A549 (cell line): ENCODE results near the gene ACTR2. TPM values are rescaled to one million over a fixed set of nuclear protein-coding genes. Genes with fewer than 3 reads are reported as not detected.

ENCODE experiments used
- ATAC-seq, 2 experiments: fragments of 200-7000 bp in 1 of 2; fragments of >200 bp in 1 of 2; cut with Nextera tagmentation in 1 of 2; cut with Tn5 transposase in 1 of 2; 3 replicates each; pipeline versions ENCODE4 v1.8.0 to v1.9.1; 2018 to 2020; ENCODE audit warnings: mild to moderate bottlenecking in 1 of 2, moderate library complexity in 1 of 2
- CTCF ChIA-PET: fragments of 300-600 bp; sonication (Branson Sonifier 250); formaldehyde crosslinking; extraction: SDS; loops from one replicate; lab custom pipeline; 2021; ENCODE audit warnings: antibody characterized with exemption, inconsistent platforms; lab: Yijun Ruan, JAX
- POLR2A ChIA-PET: fragments of 350-600 bp; formaldehyde crosslinking; extraction: SDS; loops from one replicate; lab custom pipeline; 2021; ENCODE audit warnings: antibody characterized with exemption, inconsistent platforms; lab: Yijun Ruan, JAX
- DNase-seq, 2 experiments: peaks; one replicate each; pipeline versions ENCODE4 v3.0.0 to v3.0.0-alpha.2; 2011 to 2016; ENCODE audit warnings: low read depth in 1 of 2, low spot score in 1 of 2
- FAIRE-seq: peaks from 2 replicates; lab custom pipeline; 2011; peaks lifted over from hg19 to GRCh38; lab: Jason Lieb, UNC
- H3K27ac ChIP-seq, 2 experiments: fragments of >200 bp; sonication (Bioruptor Twin); formaldehyde crosslinking; 3 replicates each; pipeline ENCODE4 v1.5.1; 2016 to 2017
- H3K4me1 ChIP-seq: fragments of >200 bp; sonication (Bioruptor Twin); formaldehyde crosslinking; 3 replicates; pipeline ENCODE4 v1.6.1; 2016
- H3K4me2 ChIP-seq: fragments of >200 bp; sonication (Bioruptor Twin); formaldehyde crosslinking; 3 replicates; pipeline ENCODE4 v1.6.1; 2016
- H3K4me3 ChIP-seq: fragments of >200 bp; sonication (Bioruptor Twin); formaldehyde crosslinking; 3 replicates; pipeline ENCODE4 v1.5.1; 2016
- H3K9me3 ChIP-seq: fragments of >200 bp; sonication (Bioruptor Twin); formaldehyde crosslinking; 3 replicates; pipeline ENCODE4 v1.6.1; 2016
- CEBPB ChIP-seq, 2 experiments: fragments of >200 bp in 1 of 2; sonication (Bioruptor Twin) in 1 of 2; formaldehyde crosslinking in 1 of 2; IDR thresholded peaks; 2 replicates each; pipeline ENCODE4 v1.6.1; 2012 to 2016
- EHF ChIP-seq: fragments of 250-450 bp; sonication (Bioruptor Pico); IDR thresholded peaks from 2 replicates; pipeline ENCODE4 v1.5.0; 2020; ENCODE audit warnings: mild to moderate bottlenecking
- EHMT2 ChIP-seq: fragments of 200-600 bp; sonication (generic); IDR thresholded peaks from 2 replicates; pipeline ENCODE4 v1.6.1; 2016; ENCODE audit warnings: antibody characterized with exemption, low read depth, mild to moderate bottlenecking, moderate library complexity
- ELK1 ChIP-seq: fragments of 150-350 bp; IDR thresholded peaks from 2 replicates; pipeline ENCODE4 v1.6.1; 2014; ENCODE audit warnings: low read depth, mild to moderate bottlenecking, low read length
- FOSL2 ChIP-seq, 2 experiments: fragments of 450-650 bp in 1 of 2; fragments of >200 bp in 1 of 2; sonication (Bioruptor Twin) in 1 of 2; formaldehyde crosslinking; IDR thresholded peaks; 2 replicates each; pipeline versions ENCODE4 v1.5.0 to v1.6.1; 2016 to 2020; ENCODE audit warnings: mild to moderate bottlenecking in 1 of 2, moderate library complexity in 1 of 2
- FOXS1 ChIP-seq: fragments of 250-450 bp; sonication (Bioruptor Pico); IDR thresholded peaks from 2 replicates; pipeline ENCODE4 v1.5.0; 2020; ENCODE audit warnings: mild to moderate bottlenecking, moderate library complexity
- HES2 ChIP-seq: fragments of >200 bp; sonication (Bioruptor Twin); formaldehyde crosslinking; IDR thresholded peaks from 2 replicates; pipeline ENCODE4 v1.6.1; 2016
- HOXA7 ChIP-seq: fragments of 250-450 bp; sonication (Bioruptor Pico); IDR thresholded peaks from 2 replicates; pipeline ENCODE4 v1.5.0; 2020; ENCODE audit warnings: mild to moderate bottlenecking, moderate library complexity
- HOXB13 ChIP-seq: fragments of 250-450 bp; sonication (Bioruptor Pico); IDR thresholded peaks from 2 replicates; pipeline ENCODE4 v1.5.0; 2020; ENCODE audit warnings: low read depth, mild to moderate bottlenecking, moderate library complexity
- KDM1A ChIP-seq: fragments of 200-600 bp; sonication (generic); IDR thresholded peaks from 2 replicates; pipeline ENCODE4 v1.6.1; 2016; ENCODE audit warnings: low read depth, mild to moderate bottlenecking
- NPAS2 ChIP-seq: fragments of 250-450 bp; sonication (Bioruptor Pico); IDR thresholded peaks from 2 replicates; pipeline ENCODE4 v1.8.0; 2022; ENCODE audit warnings: mild to moderate bottlenecking, moderate library complexity, borderline replicate concordance
- RARB ChIP-seq: fragments of 250-450 bp; sonication (Bioruptor Pico); IDR thresholded peaks from 2 replicates; pipeline ENCODE4 v1.8.0; 2021; ENCODE audit warnings: mild to moderate bottlenecking, moderate library complexity
- RFX5 ChIP-seq: fragments of 450-650 bp; IDR thresholded peaks from 2 replicates; pipeline ENCODE4 v1.7.1; 2014; ENCODE audit warnings: antibody characterized with exemption, mild to moderate bottlenecking, moderate library complexity
- RNF2 ChIP-seq: fragments of 200-600 bp; sonication (generic); IDR thresholded peaks from 2 replicates; pipeline ENCODE4 v1.6.1; 2016; ENCODE audit warnings: low read depth, mild to moderate bottlenecking, antibody characterized with exemption, moderate library complexity, borderline replicate concordance
- SMC3 ChIP-seq: fragments of >200 bp; sonication (Bioruptor Twin); formaldehyde crosslinking; IDR thresholded peaks from 3 replicates; pipeline ENCODE4 v1.6.1; 2018; ENCODE audit warnings: inconsistent platforms
- SREBF2 ChIP-seq: fragments of 450-650 bp; IDR thresholded peaks from 2 replicates; pipeline ENCODE4 v1.6.1; 2014; ENCODE audit warnings: mild to moderate bottlenecking, moderate library complexity
- TFCP2L1 ChIP-seq: fragments of 250-450 bp; sonication (Bioruptor Pico); IDR thresholded peaks from 2 replicates; pipeline ENCODE4 v1.5.0; 2021; ENCODE audit warnings: mild to moderate bottlenecking
- TP53 ChIP-seq: fragments of 250-450 bp; sonication (Bioruptor Pico); IDR thresholded peaks from 2 replicates; pipeline ENCODE4 v1.5.0; 2021; ENCODE audit warnings: mild to moderate bottlenecking, moderate library complexity
- ZC3H11A ChIP-seq: fragments of 450-650 bp; IDR thresholded peaks from 2 replicates; pipeline ENCODE4 v1.6.1; 2014; ENCODE audit warnings: antibody characterized with exemption, mild to moderate bottlenecking
- WGBS: methylation state at CpG from one replicate; pipeline ENCODE4 v1.1.6; 2017; ENCODE audit errors: missing lambda C conversion rate; 5-methylcytosine and 5-hydroxymethylcytosine counted together
- polyA plus RNA-seq, 4 experiments: library from polyadenylated mRNA; depleted of rRNA in 3 of 4; stranded (reverse); fragments of >200 nt; fragmentation: RNase III in 1 of 4; extraction: RNeasy Plus Mini Kit Qiagen cat#74134 plus additional on column Dnase treatment in 1 of 4; gene quantifications; 2 replicates in 3 of 4; 3 replicates in 1 of 4; pipeline ENCODE4 v1.2.3, GENCODE V29; 2011 to 2017
- TF ChIP-seq, protein P1 (sequence below): fragments of >200 bp; sonication (Bioruptor Twin); formaldehyde crosslinking; IDR thresholded peaks from 3 replicates; pipeline ENCODE4 v1.6.1; 2016
- TF ChIP-seq, protein P2 (sequence below): fragments of 250-450 bp; sonication (Bioruptor Pico); IDR thresholded peaks from 2 replicates; pipeline ENCODE4 v1.5.0; 2020; ENCODE audit warnings: low read depth, mild to moderate bottlenecking, moderate library complexity

ACTR2 gene
- polyA plus RNA-seq, 2 of the 4 experiments (the other 2 are of a cell fraction), result 270 to 278 TPM

GRCh38 chr2:65267008-65267407 lies 39.4 kb downstream of the ACTR2 start:
- no peak for ATAC-seq
- no peaks in the 10 kb centered on the region for H3K9me3 ChIP-seq
- ChIA-PET POLR2A (no interaction called here), CTCF (interaction anchor here (0.8 to 2.8 kb wide), 10 partner anchors 9 to 307 kb away, joined by 3 to 21 read pairs (median 6); no protein-coding TSS in a partner anchor)
- peak; percentile 46 for FAIRE-seq
- no peak overlapping the region for H3K27ac ChIP-seq
- TF ChIP-seq TFCP2L1 (CRISPR knock-in tag) (no peak), FOSL2 (IDR thresholded peaks at IDR 0.05) (no peak), FOSL2 (CRISPR knock-in tag; IDR thresholded peaks at IDR 0.05) (no peak), HES2 (no peak), EHMT2 (no peak)
- DNase-seq, result no peak
- H3K4me1 ChIP-seq, result peaks cover 21% of the 10 kb centered on the region; the same call in 2 of the 3 replicates
- 95% methylated on average over 1 of the region's 1 CpG for WGBS
- no peak overlapping the region for H3K4me2 ChIP-seq
- no peak overlapping the region for H3K4me3 ChIP-seq

- no peak for ATAC-seq
- no peak for FAIRE-seq
- CTCF ChIA-PET, result interaction anchor here (1.1 to 2.8 kb wide), 6 partner anchors 18 to 305 kb away, joined by 3 to 10 read pairs (median 6); no protein-coding TSS in a partner anchor
- H3K4me2 ChIP-seq, result no peak overlapping the region
- POLR2A ChIA-PET, result no interaction called here
- peaks cover 11% of the 10 kb centered on the region; the same call in 2 of the 3 replicates for H3K4me1 ChIP-seq
- H3K27ac ChIP-seq, result no peak overlapping the region
- DNase-seq, result no peak
- no peaks in the 10 kb centered on the region for H3K9me3 ChIP-seq
- no peak overlapping the region for H3K4me3 ChIP-seq
- WGBS, result 92% methylated on average over 4 of the region's 4 CpGs
- no peak for TF ChIP-seq SMC3
- no peak for TF ChIP-seq HOXB13
- no peak for TF ChIP-seq ELK1
- TF ChIP-seq ZC3H11A, result no peak
- TF ChIP-seq, protein P1, sequence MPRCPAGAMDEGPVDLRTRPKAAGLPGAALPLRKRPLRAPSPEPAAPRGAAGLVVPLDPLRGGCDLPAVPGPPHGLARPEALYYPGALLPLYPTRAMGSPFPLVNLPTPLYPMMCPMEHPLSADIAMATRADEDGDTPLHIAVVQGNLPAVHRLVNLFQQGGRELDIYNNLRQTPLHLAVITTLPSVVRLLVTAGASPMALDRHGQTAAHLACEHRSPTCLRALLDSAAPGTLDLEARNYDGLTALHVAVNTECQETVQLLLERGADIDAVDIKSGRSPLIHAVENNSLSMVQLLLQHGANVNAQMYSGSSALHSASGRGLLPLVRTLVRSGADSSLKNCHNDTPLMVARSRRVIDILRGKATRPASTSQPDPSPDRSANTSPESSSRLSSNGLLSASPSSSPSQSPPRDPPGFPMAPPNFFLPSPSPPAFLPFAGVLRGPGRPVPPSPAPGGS, result no peak
- no peak for TF ChIP-seq CEBPB (IDR thresholded peaks at IDR 0.05)
- TF ChIP-seq TP53 (CRISPR knock-in tag), result no peak
- TF ChIP-seq EHMT2, result no peak
- TF ChIP-seq, protein P2, sequence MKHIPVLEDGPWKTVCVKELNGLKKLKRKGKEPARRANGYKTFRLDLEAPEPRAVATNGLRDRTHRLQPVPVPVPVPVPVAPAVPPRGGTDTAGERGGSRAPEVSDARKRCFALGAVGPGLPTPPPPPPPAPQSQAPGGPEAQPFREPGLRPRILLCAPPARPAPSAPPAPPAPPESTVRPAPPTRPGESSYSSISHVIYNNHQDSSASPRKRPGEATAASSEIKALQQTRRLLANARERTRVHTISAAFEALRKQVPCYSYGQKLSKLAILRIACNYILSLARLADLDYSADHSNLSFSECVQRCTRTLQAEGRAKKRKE (CRISPR knock-in tag), result no peak
- no peak for TF ChIP-seq FOXS1 (CRISPR knock-in tag)
- no peak for TF ChIP-seq SREBF2
- no peak for TF ChIP-seq EHF (CRISPR knock-in tag)
- TF ChIP-seq HOXA7 (CRISPR knock-in tag), result no peak
- no peak for TF ChIP-seq NPAS2 (CRISPR knock-in tag)
- TF ChIP-seq RARB (CRISPR knock-in tag), result no peak
- no peak for TF ChIP-seq RFX5
- TF ChIP-seq RNF2, result no peak
- TF ChIP-seq KDM1A, result no peak
- TF ChIP-seq, all 56 proteins: peak for 0
Observed at GRCh38 chr2:65268957-65269356, 41.3 kb downstream of the ACTR2 start.
